CMK (cell line): ENCODE data around the gene COPS6.

Experiments used
- DNase-seq: peaks from one replicate; pipeline ENCODE4 v3.0.0-alpha.2; 2010; ENCODE audit warnings: low read depth

Gene COPS6

DNA sequence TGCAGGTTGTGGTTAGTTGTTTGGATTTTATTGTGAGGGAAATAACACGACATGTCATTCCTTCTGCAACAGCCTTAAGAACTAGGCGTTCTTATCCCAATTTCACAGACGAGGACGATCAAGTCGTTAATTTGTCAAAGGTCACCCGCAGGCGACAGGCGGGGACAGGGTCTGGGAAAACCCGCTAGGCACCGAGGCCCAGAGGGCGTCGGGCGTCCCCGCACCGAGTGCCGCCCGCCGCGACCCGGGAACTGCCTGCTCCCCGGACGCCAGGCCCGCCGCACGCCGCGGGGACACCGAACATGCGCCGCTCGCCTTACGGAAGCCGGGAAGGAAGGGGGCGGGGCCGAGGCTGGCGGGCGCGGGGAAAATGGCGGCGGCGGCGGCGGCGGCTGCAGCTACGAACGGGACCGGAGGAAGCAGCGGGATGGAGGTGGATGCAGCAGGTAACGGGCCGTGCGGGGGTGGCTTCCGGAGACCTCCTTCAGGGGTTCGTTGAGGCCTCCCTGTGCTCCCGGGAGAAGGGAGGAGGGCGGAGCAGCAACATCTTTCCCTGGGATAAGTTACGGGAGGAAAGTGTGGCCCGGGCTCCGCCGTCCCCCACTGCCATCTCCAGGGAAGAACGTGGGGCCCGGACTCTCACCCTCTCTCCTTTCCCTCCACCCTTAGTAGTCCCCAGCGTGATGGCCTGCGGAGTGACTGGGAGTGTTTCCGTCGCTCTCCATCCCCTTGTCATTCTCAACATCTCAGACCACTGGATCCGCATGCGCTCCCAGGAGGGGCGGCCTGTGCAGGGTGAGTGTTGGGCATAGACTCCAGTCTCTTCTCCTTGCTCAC lies at the start of gene COPS6:
TSS of gene COPS6 (plus strand) at position 349 of the 837 bp plus-strand sequence. CDS start at position 371, 22 bp downstream.
- DNase-seq: peak; percentile 56

GRCh38 chr7:100040575-100040974 lies 48.2 kb upstream of the COPS6 start:
- no peak for DNase-seq

- no peak for DNase-seq
Measured at GRCh38 chr7:100044718-100045117, 44.1 kb upstream of the COPS6 start.

DNA sequence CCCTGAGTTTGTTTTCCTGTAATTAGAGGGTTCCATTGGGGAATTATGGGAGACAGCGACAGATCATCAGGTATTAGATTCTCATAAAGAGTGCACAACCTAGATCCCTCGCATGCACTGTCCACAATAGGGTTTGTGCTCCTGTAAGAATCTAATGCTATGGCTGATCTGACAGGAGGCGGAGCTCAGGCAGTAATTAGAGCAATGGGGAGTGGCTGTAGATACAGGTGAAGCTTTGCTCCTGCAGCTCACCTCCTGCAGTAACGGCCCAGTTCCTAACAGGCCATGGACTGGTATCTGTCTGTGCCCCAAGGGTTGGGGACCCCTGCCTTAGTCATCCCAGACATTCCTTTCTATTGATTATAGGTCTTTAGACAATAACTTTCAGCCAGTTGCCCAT lies 40.1 kb upstream of the COPS6 start:
- no peak for DNase-seq

- DNase-seq: peak; percentile 68
Measured at GRCh38 chr7:100049441-100050291, 39.1 kb upstream of the COPS6 start, which contains the start of gene ZSCAN21. Gene ZSCAN21, plus strand, starts transcription at chr7:100049774. Its CDS starts 7,233 bp downstream, at chr7:100057007.

- DNase-seq: no peak
Measured at GRCh38 chr7:100051611-100052010, 37.2 kb upstream of the COPS6 start.

DNA sequence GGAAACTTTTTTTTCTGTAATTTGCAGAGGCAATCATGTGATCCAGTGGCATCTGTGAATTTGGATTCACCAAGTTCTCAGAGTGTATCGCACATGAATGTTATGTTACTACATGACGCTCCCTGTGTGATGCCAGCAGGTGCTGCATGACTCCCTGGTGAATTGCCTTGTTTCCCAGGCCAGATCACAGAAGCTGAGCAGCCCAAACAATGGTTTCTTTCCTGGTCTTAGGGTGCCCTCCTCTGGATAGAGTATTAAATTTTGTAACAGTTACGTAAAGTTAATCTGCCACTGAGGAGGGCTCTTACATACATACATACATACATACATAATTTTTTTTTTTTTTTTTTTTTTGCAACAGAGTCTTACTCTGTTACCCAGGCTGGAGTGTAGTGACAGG lies 35.6 kb upstream of the COPS6 start:
- DNase-seq: peak; percentile 43

GRCh38 chr7:100057006-100057405 lies 31.8 kb upstream of the COPS6 start:
- no peak for DNase-seq

- DNase-seq: no peak
Measured at GRCh38 chr7:100059251-100059739, 29.5 kb upstream of the COPS6 start.

DNA sequence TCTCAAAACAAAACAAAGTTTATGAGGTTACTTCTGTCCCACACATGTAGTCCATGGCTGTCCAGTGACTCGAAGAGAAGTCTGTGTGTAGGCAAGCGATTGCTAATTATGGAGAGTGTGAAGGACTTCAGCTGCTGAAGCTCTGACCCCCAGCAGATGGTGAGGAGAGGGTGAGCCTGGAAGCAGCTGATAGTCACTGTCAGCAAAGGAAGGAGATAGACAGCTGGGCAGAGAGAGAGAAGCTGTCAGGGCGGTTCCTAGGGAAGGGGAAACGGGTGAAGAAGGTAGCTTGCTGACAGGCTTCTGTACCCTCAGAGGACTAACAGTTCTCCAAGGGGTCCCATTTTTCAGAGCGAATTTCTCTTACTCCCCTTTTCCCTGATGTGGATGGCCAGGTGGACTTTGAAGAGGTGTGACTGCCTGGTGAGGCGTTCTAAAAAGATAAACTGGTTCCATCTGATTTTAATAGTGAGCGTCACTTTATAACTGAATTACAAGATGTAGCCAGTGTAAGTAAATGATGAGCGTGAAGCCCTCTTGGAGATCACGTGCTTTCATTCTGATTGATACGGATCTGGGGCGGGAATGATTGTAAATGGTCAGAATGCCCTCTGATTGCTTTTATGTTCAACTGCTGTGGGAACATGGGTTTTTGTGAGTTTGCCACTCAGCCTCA lies 27.1 kb upstream of the COPS6 start:
- DNase-seq: peak; percentile 55

- DNase-seq: no peak
Measured at GRCh38 chr7:100063376-100063775, 25.4 kb upstream of the COPS6 start.

- no peak for DNase-seq
Measured at GRCh38 chr7:100064162-100064561, 24.6 kb upstream of the COPS6 start.

- no peak for DNase-seq
Measured at GRCh38 chr7:100065452-100066186, 23.1 kb upstream of the COPS6 start.

DNA sequence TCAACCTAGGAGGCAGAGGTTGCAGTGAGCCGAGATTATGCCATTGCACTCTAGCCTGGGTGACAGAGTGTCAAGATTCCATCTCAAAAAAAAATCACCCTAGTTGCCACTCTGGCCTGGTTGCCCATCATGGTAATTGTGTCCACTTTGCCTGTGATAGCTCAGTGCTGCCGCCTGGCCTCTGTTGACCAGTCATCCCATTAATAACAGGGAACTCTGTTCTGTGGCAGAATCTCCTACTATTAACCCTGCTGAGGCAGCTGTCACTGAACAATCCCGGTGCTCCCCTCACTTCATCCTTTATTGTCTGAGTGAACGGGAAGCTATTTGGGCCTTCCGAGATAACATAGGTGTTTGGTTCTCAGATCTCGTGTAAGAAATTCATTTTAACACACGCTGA lies 21.8 kb upstream of the COPS6 start:
- no peak for DNase-seq

- no peak for DNase-seq
Measured at GRCh38 chr7:100069991-100070390, 18.8 kb upstream of the COPS6 start.

- DNase-seq: no peak
Measured at GRCh38 chr7:100071018-100071723, 17.6 kb upstream of the COPS6 start.

- DNase-seq: no peak
Measured at GRCh38 chr7:100072462-100072861, 16.3 kb upstream of the COPS6 start.

DNA sequence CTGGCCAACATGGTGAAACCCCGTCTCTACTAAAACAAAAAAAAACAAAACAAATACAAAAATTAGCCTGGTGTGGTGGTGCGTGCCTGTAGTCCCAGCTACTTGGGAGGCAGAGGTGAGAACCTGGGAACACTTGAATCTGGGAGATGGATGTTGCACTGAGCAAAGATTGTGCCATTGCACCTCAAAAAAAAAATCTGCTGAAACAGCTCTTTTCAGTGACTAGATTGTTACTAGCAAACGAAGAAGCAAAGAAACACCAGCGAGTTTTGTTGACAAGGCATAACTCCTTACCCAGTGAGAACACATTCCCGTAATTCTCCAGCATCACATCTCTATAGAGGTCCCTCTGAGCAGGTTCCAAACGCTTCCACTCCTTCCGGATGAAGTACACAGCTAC lies 13.9 kb upstream of the COPS6 start:
- DNase-seq: no peak

GRCh38 chr7:100075418-100075817 lies 13.4 kb upstream of the COPS6 start:
- no peak for DNase-seq

DNA sequence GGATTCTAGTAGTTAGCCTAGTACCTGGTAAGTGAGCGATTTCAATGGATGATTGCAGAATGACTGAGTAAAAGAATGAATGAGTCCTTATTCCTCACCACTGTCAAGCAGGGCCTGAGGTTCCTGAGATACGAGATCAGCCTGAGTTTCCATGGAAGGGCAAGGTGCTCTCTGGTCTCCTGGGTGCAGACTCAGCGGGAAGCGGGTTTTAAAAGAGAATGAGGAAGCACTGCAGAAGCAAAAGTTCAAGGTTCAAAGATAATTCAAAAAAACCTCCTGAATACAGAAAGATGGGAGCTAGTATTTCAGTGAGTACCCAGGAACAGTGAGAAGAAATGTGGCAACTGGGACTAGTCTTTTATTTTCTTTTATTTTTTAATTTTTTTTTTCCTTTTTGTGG lies 11.6 kb upstream of the COPS6 start:
- no peak for DNase-seq

- no peak for DNase-seq
Measured at GRCh38 chr7:100079024-100079560, 9.7 kb upstream of the COPS6 start.
